Astrocyte (in vitro differentiated cells and primary cell): ENCODE results near the gene TENT4B. TPM values are rescaled to one million over a fixed set of nuclear protein-coding genes. Genes with fewer than 3 reads are reported as not detected.

ENCODE experiments used
- DNase-seq: peaks from one replicate; pipeline ENCODE4 v3.0.0-alpha.2; 2010; ENCODE audit warnings: low read depth
- FAIRE-seq: peaks from 2 replicates; lab custom pipeline; 2011; peaks lifted over from hg19 to GRCh38; lab: Jason Lieb, UNC
- H2AFZ ChIP-seq: 2 replicates; pipeline ENCODE4 v1.6.0; 2012; ENCODE audit warnings: low read depth, low read length, inconsistent platforms
- H3K27ac ChIP-seq: 2 replicates; pipeline ENCODE4 v1.5.1; 2011; ENCODE audit warnings: low read depth, low read length, inconsistent platforms
- H3K27me3 ChIP-seq: 2 replicates; pipeline ENCODE4 v1.6.0; 2011; ENCODE audit warnings: low read length, inconsistent platforms; ENCODE audit not compliant: insufficient read depth
- H3K36me3 ChIP-seq: 2 replicates; pipeline ENCODE4 v1.5.1; 2011; ENCODE audit warnings: low read length, inconsistent platforms; ENCODE audit not compliant: insufficient read depth
- H3K4me1 ChIP-seq: 2 replicates; pipeline ENCODE4 v1.5.1; 2011; ENCODE audit warnings: low read length, inconsistent platforms; ENCODE audit not compliant: insufficient read depth
- H3K4me2 ChIP-seq: 2 replicates; pipeline ENCODE4 v1.6.0; 2012; ENCODE audit warnings: low read length, inconsistent platforms
- H3K4me3 ChIP-seq: 2 replicates; pipeline ENCODE4 v1.5.1; 2011; ENCODE audit warnings: low read depth, mild to moderate bottlenecking, low read length, inconsistent platforms; ENCODE audit not compliant: insufficient read depth
- H3K79me2 ChIP-seq: 2 replicates; pipeline ENCODE4 v1.6.0; 2012; ENCODE audit warnings: mild to moderate bottlenecking, low read length, inconsistent platforms; ENCODE audit not compliant: insufficient read depth
- H3K9ac ChIP-seq: 2 replicates; pipeline ENCODE4 v1.6.0; 2012; ENCODE audit warnings: mild to moderate bottlenecking, low read length, inconsistent platforms
- H3K9me3 ChIP-seq: 2 replicates; pipeline ENCODE4 v1.5.1; 2012; ENCODE audit warnings: low read depth, mild to moderate bottlenecking, low read length, inconsistent platforms; ENCODE audit not compliant: insufficient read depth
- H4K20me1 ChIP-seq: 2 replicates; pipeline ENCODE4 v1.6.0; 2012; ENCODE audit warnings: low read length, inconsistent platforms; ENCODE audit not compliant: insufficient read depth
- H3K27ac Mint-ChIP-seq: one replicate; pipeline ENCODE4 v1.8.0; 2021; ENCODE audit warnings: mild to moderate bottlenecking, mixed read lengths; ENCODE audit not compliant: unreplicated experiment
- H3K27me3 Mint-ChIP-seq: one replicate; pipeline ENCODE4 v1.8.0; 2021; ENCODE audit warnings: low read depth, mixed read lengths; ENCODE audit not compliant: unreplicated experiment
- H3K36me3 Mint-ChIP-seq: one replicate; pipeline ENCODE4 v1.8.0; 2021; ENCODE audit warnings: low read depth, mixed read lengths; ENCODE audit not compliant: unreplicated experiment
- H3K4me1 Mint-ChIP-seq: one replicate; pipeline ENCODE4 v1.8.0; 2021; ENCODE audit warnings: low read depth, mixed read lengths; ENCODE audit not compliant: unreplicated experiment
- H3K4me3 Mint-ChIP-seq: one replicate; pipeline ENCODE4 v1.8.0; 2021; ENCODE audit warnings: mild to moderate bottlenecking, moderate library complexity, mixed read lengths; ENCODE audit not compliant: unreplicated experiment
- H3K9me3 Mint-ChIP-seq: one replicate; pipeline ENCODE4 v1.8.0; 2021; ENCODE audit warnings: mild to moderate bottlenecking, mixed read lengths; ENCODE audit not compliant: unreplicated experiment
- EZH2 ChIP-seq: IDR thresholded peaks from 2 replicates; pipeline ENCODE4 v1.6.1; 2012; ENCODE audit warnings: mild to moderate bottlenecking, low read length, inconsistent platforms; ENCODE audit not compliant: insufficient read depth
- total RNA-seq: library from RNA; stranded (reverse); gene quantifications from 2 replicates; pipeline ENCODE4 v1.2.1, GENCODE V29; 2021
- TF ChIP-seq, protein P1 (sequence below): IDR thresholded peaks from 2 replicates; pipeline ENCODE4 v1.5.1; 2011; ENCODE audit warnings: low read depth, mild to moderate bottlenecking, inconsistent platforms, low read length, moderate library complexity; ENCODE audit not compliant: insufficient read depth

TENT4B gene
- total RNA-seq, 1 donor from 2014 or later = 17.0 TPM

DNA sequence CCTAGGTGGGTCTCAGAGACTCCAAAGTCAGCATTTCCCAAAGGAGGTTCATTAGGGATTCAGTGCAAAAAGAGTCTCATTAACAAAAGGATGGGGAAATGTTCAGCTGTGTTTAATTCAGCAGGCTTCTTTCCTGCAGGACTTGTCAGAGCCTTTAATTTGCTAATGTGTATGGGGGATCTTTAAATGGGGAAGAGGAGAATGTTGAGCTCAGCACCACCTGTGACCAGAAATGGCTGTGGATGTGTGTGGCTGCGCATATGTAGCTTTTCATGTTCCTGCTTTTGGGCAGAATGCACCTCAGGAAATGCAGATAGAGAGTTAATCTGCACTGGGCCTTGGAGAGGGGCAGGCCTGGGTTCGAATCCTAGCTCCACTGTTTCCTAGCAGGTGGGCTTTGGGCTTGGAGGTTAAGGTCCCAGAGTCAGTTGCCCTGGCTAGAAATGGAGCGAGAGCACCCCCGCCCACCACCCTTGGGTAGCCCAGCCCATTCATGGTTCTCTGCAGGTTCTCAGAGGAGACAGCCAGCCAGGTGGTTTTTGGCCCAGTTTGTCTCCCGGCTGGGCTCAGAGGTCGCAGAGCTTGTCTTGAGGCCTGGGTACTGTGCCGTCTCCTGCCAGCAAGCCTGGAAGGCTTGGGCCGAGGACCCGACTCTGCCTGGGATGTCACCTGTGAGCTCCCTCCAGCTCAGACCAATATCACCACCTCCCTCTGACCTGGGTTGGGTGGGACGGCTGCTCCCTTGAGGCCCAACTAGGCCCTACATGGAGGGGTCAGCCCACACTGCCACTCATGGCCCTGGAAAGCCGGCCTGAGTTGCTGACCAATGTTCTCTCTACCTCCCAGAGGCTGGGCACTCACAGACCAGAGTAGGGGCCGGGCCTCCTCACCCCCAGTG is 122.6 kb downstream of the TENT4B start:
- FAIRE-seq (no peak), DNase-seq (no peak)
- no peak overlapping the region for H3K27ac ChIP-seq
- no peaks in the 10 kb centered on the region for H3K4me1 ChIP-seq
- no peak for TF ChIP-seq EZH2
- TF ChIP-seq, protein P1, sequence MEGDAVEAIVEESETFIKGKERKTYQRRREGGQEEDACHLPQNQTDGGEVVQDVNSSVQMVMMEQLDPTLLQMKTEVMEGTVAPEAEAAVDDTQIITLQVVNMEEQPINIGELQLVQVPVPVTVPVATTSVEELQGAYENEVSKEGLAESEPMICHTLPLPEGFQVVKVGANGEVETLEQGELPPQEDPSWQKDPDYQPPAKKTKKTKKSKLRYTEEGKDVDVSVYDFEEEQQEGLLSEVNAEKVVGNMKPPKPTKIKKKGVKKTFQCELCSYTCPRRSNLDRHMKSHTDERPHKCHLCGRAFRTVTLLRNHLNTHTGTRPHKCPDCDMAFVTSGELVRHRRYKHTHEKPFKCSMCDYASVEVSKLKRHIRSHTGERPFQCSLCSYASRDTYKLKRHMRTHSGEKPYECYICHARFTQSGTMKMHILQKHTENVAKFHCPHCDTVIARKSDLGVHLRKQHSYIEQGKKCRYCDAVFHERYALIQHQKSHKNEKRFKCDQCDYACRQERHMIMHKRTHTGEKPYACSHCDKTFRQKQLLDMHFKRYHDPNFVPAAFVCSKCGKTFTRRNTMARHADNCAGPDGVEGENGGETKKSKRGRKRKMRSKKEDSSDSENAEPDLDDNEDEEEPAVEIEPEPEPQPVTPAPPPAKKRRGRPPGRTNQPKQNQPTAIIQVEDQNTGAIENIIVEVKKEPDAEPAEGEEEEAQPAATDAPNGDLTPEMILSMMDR = no peak
- H3K36me3 Mint-ChIP-seq = peaks cover 7% of the 10 kb centered on the region
- no peaks in the 10 kb centered on the region for H3K27me3 ChIP-seq
- H3K27ac Mint-ChIP-seq = no peak overlapping the region
- H3K36me3 ChIP-seq = no peaks in the 10 kb centered on the region
- no peak overlapping the region for H3K4me3 ChIP-seq
- H3K4me2 ChIP-seq = no peak overlapping the region
- H3K9ac ChIP-seq = no peak overlapping the region
- peaks cover 68% of the 10 kb centered on the region for H4K20me1 ChIP-seq
- peaks cover 7% of the 10 kb centered on the region for H3K4me1 Mint-ChIP-seq
- no peak overlapping the region for H2AFZ ChIP-seq
- H3K27me3 Mint-ChIP-seq = no peaks in the 10 kb centered on the region
- peaks cover 5% of the 10 kb centered on the region for H3K9me3 Mint-ChIP-seq
- no peaks in the 10 kb centered on the region for H3K9me3 ChIP-seq
- peaks cover 6% of the 10 kb centered on the region for H3K79me2 ChIP-seq
- H3K4me3 Mint-ChIP-seq = no peak overlapping the region

DNA sequence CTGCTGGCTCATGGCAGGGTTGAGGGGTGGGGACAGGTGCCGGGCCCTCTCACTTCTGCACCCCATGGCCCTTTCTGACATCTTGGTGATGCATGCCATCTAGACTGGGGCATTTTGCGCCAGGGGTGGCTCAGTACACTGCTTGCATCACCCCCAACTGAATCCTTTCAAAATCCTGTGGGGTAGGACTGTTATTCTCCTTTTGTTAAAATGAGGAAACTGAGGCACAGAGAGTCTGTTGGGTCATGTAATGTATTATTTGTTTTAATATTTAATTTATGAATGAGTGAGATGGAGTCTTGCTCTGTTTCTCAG is 123.2 kb downstream of the TENT4B start:
- H3K4me1 Mint-ChIP-seq = peaks cover 7% of the 10 kb centered on the region
- H4K20me1 ChIP-seq = peaks cover 74% of the 10 kb centered on the region
- no peak for TF ChIP-seq EZH2
- TF ChIP-seq, protein P1 = no peak

More for the DNA sequence above, 123.2 kb downstream of the TENT4B start:
- no peak overlapping the region for H3K4me3 Mint-ChIP-seq
- H3K36me3 Mint-ChIP-seq = peaks cover 7% of the 10 kb centered on the region
- H3K27ac Mint-ChIP-seq = no peak overlapping the region
- H3K4me1 ChIP-seq = no peaks in the 10 kb centered on the region
- H3K9me3 Mint-ChIP-seq = peaks cover 5% of the 10 kb centered on the region
- FAIRE-seq (no peak), DNase-seq (no peak)
- H3K9me3 ChIP-seq = no peaks in the 10 kb centered on the region
- H3K79me2 ChIP-seq = peaks cover 6% of the 10 kb centered on the region
- no peak overlapping the region for H3K4me3 ChIP-seq
- H2AFZ ChIP-seq = no peak overlapping the region
- H3K9ac ChIP-seq = no peak overlapping the region
- H3K36me3 ChIP-seq = no peaks in the 10 kb centered on the region
- no peak overlapping the region for H3K27ac ChIP-seq
- H3K4me2 ChIP-seq = no peak overlapping the region
- H3K27me3 Mint-ChIP-seq = no peaks in the 10 kb centered on the region
- H3K27me3 ChIP-seq = no peaks in the 10 kb centered on the region
